GM12878 (cell line): ENCODE data around the gene JMJD6. TPM values are rescaled to one million over a fixed set of nuclear protein-coding genes. Genes with fewer than 3 reads are reported as not detected.

Source experiments
- ATAC-seq: fragments of 200-7000 bp; cut with Tn5 transposase; 3 replicates; pipeline ENCODE4 v1.9.1; 2020; ENCODE audit warnings: mild to moderate bottlenecking, moderate library complexity
- BruUV-seq: library from RNA; stranded (reverse); fragments of 400-500 nt; replicated peaks from 2 replicates; lab custom pipeline; 2021; lab: Mats Ljungman, UMichigan
- CTCF ChIA-PET: fragments of 300-600 bp; sonication (Branson Sonifier 250); formaldehyde crosslinking; extraction: SDS; loops from one replicate; lab custom pipeline; 2021; ENCODE audit warnings: inconsistent platforms; lab: Yijun Ruan, JAX
- POLR2A ChIA-PET: fragments of 350-600 bp; formaldehyde crosslinking; extraction: SDS; loops from one replicate; lab custom pipeline; 2021; ENCODE audit warnings: inconsistent platforms; lab: Charles Lee
- RAD21 ChIA-PET: fragments of 300-600 bp; sonication (Branson Sonifier 250); formaldehyde crosslinking; loops from one replicate; lab custom pipeline; 2023; ENCODE audit warnings: antibody characterized with exemption; ENCODE audit not compliant: unreplicated experiment; lab: Charles Lee
- SMC1A ChIA-PET: fragments of 300-600 bp; sonication (Branson Sonifier 250); formaldehyde crosslinking; loops from one replicate; lab custom pipeline; 2023; ENCODE audit not compliant: unreplicated experiment, uncharacterized antibody; lab: Charles Lee
- DNase-seq: peaks from one replicate; pipeline ENCODE4 v3.0.0-alpha.2; 2011; ENCODE audit warnings: low read depth, low spot score
- FAIRE-seq: peaks from 3 replicates; lab custom pipeline; 2011; peaks lifted over from hg19 to GRCh38; lab: Jason Lieb, UNC
- H2AFZ ChIP-seq: 2 replicates; pipeline ENCODE4 v1.6.0; 2011; ENCODE audit warnings: low read depth, low read length, control low read depth; ENCODE audit not compliant: control insufficient read depth
- H3K27ac ChIP-seq: 2 replicates; pipeline ENCODE4 v1.5.1; 2011; ENCODE audit warnings: control low read depth; ENCODE audit not compliant: control insufficient read depth, insufficient read depth
- H3K27me3 ChIP-seq, 2 experiments: replicated peaks in 1 of 2; 2 replicates each; pipeline versions ENCODE4 v1.6.0 to v1.6.1; 2011; ENCODE audit warnings: low read length in 1 of 2; ENCODE audit not compliant: control insufficient read depth in 2 of 2, insufficient read depth in 2 of 2
- H3K36me3 ChIP-seq, 2 experiments: 2 replicates each; pipeline ENCODE4 v1.5.1; 2011; ENCODE audit warnings: low read length in 1 of 2; ENCODE audit not compliant: control insufficient read depth in 2 of 2, insufficient read depth in 2 of 2
- H3K4me1 ChIP-seq: 2 replicates; pipeline ENCODE4 v1.6.1; 2011; ENCODE audit warnings: mild to moderate bottlenecking, low read length, moderate library complexity, mixed read lengths; ENCODE audit not compliant: control insufficient read depth, insufficient read depth
- H3K4me2 ChIP-seq: 2 replicates; pipeline ENCODE4 v1.6.0; 2011; ENCODE audit warnings: control low read depth; ENCODE audit not compliant: control insufficient read depth, insufficient read depth
- H3K4me3 ChIP-seq: fragments of 200-600 bp; sonication (generic); 2 replicates; pipeline ENCODE4 v1.5.1; 2016
- H3K79me2 ChIP-seq: 2 replicates; pipeline ENCODE4 v1.6.0; 2011; ENCODE audit warnings: low read length; ENCODE audit not compliant: control insufficient read depth, insufficient read depth
- H3K9ac ChIP-seq: 2 replicates; pipeline ENCODE4 v1.8.0; 2011; ENCODE audit warnings: low read length, control low read depth, mixed read lengths; ENCODE audit not compliant: control insufficient read depth, insufficient read depth
- H3K9me3 ChIP-seq: replicated peaks from 3 replicates; pipeline ENCODE4 v1.5.1; 2011; ENCODE audit warnings: mild to moderate bottlenecking, low read length; ENCODE audit not compliant: control insufficient read depth, insufficient read depth
- H4K20me1 ChIP-seq: 2 replicates; pipeline ENCODE4 v1.6.0; 2011; ENCODE audit not compliant: control insufficient read depth, insufficient read depth
- ATF7 ChIP-seq: fragments of 450-650 bp; IDR thresholded peaks from 2 replicates; pipeline ENCODE4 v1.6.1; 2016; ENCODE audit warnings: low read depth, mild to moderate bottlenecking
- BMI1 ChIP-seq: fragments of 450-650 bp; IDR thresholded peaks from 2 replicates; pipeline ENCODE4 v1.6.1; 2016; ENCODE audit warnings: mild to moderate bottlenecking, moderate library complexity, borderline replicate concordance
- EGR1 ChIP-seq, 2 experiments: IDR thresholded peaks; 1 replicate in 1 of 2; 2 replicates in 1 of 2; pipeline ENCODE4 v1.6.1; 2011 to 2012; ENCODE audit warnings: low read depth in 2 of 2, low read length in 2 of 2, borderline replicate concordance in 1 of 2, mild to moderate bottlenecking in 1 of 2, moderate library complexity in 1 of 2
- ESRRA ChIP-seq: IDR thresholded peaks from 2 replicates; pipeline ENCODE4 v1.6.1; 2012; ENCODE audit warnings: mild to moderate bottlenecking, low read length, improper control_type of control experiment
- MTA2 ChIP-seq: fragments of 450-650 bp; IDR thresholded peaks from 2 replicates; pipeline ENCODE4 v1.6.1; 2016; ENCODE audit warnings: low read depth, mild to moderate bottlenecking, moderate library complexity
- MXI1 ChIP-seq: fragments of 150-350 bp; IDR thresholded peaks from 2 replicates; pipeline ENCODE4 v1.6.1; 2011; ENCODE audit warnings: low read depth, mild to moderate bottlenecking, inconsistent platforms, low read length, improper control_type of control experiment
- MYB ChIP-seq: fragments of 150-350 bp; IDR thresholded peaks from 2 replicates; pipeline ENCODE4 v1.6.1; 2014; ENCODE audit warnings: mild to moderate bottlenecking, low read depth, low read length, borderline replicate concordance
- NFIC ChIP-seq: IDR thresholded peaks from 2 replicates; pipeline ENCODE4 v1.6.1; 2012; ENCODE audit warnings: low read depth, mild to moderate bottlenecking, inconsistent platforms, low read length, moderate library complexity
- NRF1 ChIP-seq: conservative IDR thresholded peaks from 2 replicates; pipeline ENCODE4 v1.6.1; 2011; ENCODE audit warnings: mild to moderate bottlenecking, low read depth, low read length, improper control_type of control experiment
- PAX8 ChIP-seq: fragments of 450-650 bp; IDR thresholded peaks from 2 replicates; pipeline ENCODE4 v1.6.1; 2017; ENCODE audit warnings: mild to moderate bottlenecking, moderate library complexity
- POLR2AphosphoS2 ChIP-seq: IDR thresholded peaks from 2 replicates; pipeline ENCODE4 v1.6.1; 2011; ENCODE audit warnings: low read depth, mild to moderate bottlenecking, low read length, improper control_type of control experiment, moderate library complexity
- POU2F2 ChIP-seq: IDR thresholded peaks from 3 replicates; pipeline ENCODE4 v1.6.1; 2011; ENCODE audit warnings: low read depth, mild to moderate bottlenecking, low read length, borderline replicate concordance
- RUNX3 ChIP-seq: IDR thresholded peaks from 2 replicates; pipeline ENCODE4 v1.6.1; 2012; ENCODE audit warnings: low read length, inconsistent platforms
- SMAD5 ChIP-seq: IDR thresholded peaks from 2 replicates; pipeline ENCODE4 v1.6.1; 2016; ENCODE audit warnings: antibody characterized with exemption, low read depth
- SMC3 ChIP-seq: IDR thresholded peaks from 2 replicates; pipeline ENCODE4 v1.6.1; 2011; ENCODE audit warnings: low read length, improper control_type of control experiment, borderline replicate concordance
- SP1 ChIP-seq: IDR thresholded peaks from one replicate; pipeline ENCODE4 v1.6.1; 2011; ENCODE audit warnings: low read depth, low read length
- TAF1 ChIP-seq: IDR thresholded peaks from 2 replicates; pipeline ENCODE4 v1.6.1; 2011; ENCODE audit warnings: mild to moderate bottlenecking, low read depth, low read length, borderline replicate concordance
- TCF3 ChIP-seq: IDR thresholded peaks from 2 replicates; pipeline ENCODE4 v1.6.1; 2012; ENCODE audit warnings: low read depth, mild to moderate bottlenecking, low read length, borderline replicate concordance; ENCODE audit not compliant: insufficient read depth
- ZBTB40 ChIP-seq: fragments of 450-650 bp; IDR thresholded peaks from 2 replicates; pipeline ENCODE4 v1.6.1; 2016; ENCODE audit warnings: mild to moderate bottlenecking, moderate library complexity, borderline replicate concordance
- ZNF217 ChIP-seq: fragments of 450-650 bp; IDR thresholded peaks from 2 replicates; pipeline ENCODE4 v1.6.1; 2017; ENCODE audit warnings: antibody characterized with exemption, mild to moderate bottlenecking
- WGBS: methylation state at CpG from one replicate; pipeline ENCODE4 v1.1.6; 2016; ENCODE audit warnings: low lambda C conversion rate; ENCODE audit not compliant: insufficient replicate concordance, insufficient coverage; ENCODE audit errors: missing lambda C conversion rate; 5-methylcytosine and 5-hydroxymethylcytosine counted together
- in situ Hi-C: fragments of 300-500 bp; cut with MboI; formaldehyde crosslinking; loops from 9 replicates; pipeline ENCODE4 v1.14.3; 2018; ENCODE audit warnings: mixed read lengths
- intact Hi-C: fragments of 100-400 bp; cut with micrococcal nuclease; formaldehyde crosslinking; loops from one replicate; pipeline ENCODE4 v1.14.2; 2022; ENCODE audit not compliant: unreplicated experiment
- polyA plus RNA-seq, 11 experiments: library from polyadenylated mRNA; depleted of rRNA in 4 of 11; unstranded in 6 of 11; stranded (reverse) in 5 of 11; fragments of >200 nt; fragmentation: Nextera tagmentation in 4 of 11; fragmentation: Illumina TruSeq in 1 of 11; extraction: Ambion mirVana in 4 of 11; extraction: Trizol in 1 of 11; gene quantifications; 1 replicate in 1 of 11; 2 replicates in 10 of 11; pipeline versions ENCODE4 v1.2.1 to v1.2.3, GENCODE V29; 2011 to 2016; ENCODE audit warnings: inconsistent platforms in 2 of 11, missing spikeins in 2 of 11, low read depth in 1 of 11
- total RNA-seq, 4 experiments: library from RNA; depleted of rRNA in 3 of 4; stranded (reverse); fragments of >200 nt in 3 of 4; fragmentation: Illumina TruSeq in 1 of 4; extraction: Trizol in 1 of 4; gene quantifications; 2 replicates each; pipeline versions ENCODE4 v1.2.1 to v1.2.3, GENCODE V29; 2013 to 2021

JMJD6 gene
- total and polyA plus RNA-seq, 10 of the 15 experiments (the other 5 are each of a cell fraction or from before 2014, with no cell fraction given) = 1.2 to 36.0 (median 22.2) TPM

- FAIRE-seq = no peak
- in situ Hi-C loops = no loop called here
These were observed 12.1 kb downstream of the JMJD6 start for GRCh38 chr17:76714336-76714735.

More at GRCh38 chr17:76714336-76714735, 12.1 kb downstream of the JMJD6 start:
- TF ChIP-seq BMI1 (no peak), PAX8 (no peak), ATF7 (no peak), NRF1 (no peak), RUNX3 (no peak), TAF1 (no peak), ZNF217 (no peak), SP1 (no peak), POLR2AphosphoS2 (no peak), EGR1 (IDR thresholded peaks at IDR 0.05; ENCODE audit: borderline replicate concordance in 1 of 2, low read depth in 2 of 2, low read length in 2 of 2) (no peak), SMAD5 (no peak), ZBTB40 (no peak), POU2F2 (no peak), MTA2 (no peak), ESRRA (no peak), MYB (no peak), NFIC (no peak), MXI1 (no peak), TCF3 (no peak), SMC3 (no peak)
- TF ChIP-seq, all 136 proteins: peak for 0
- peaks cover 5% of the 10 kb centered on the region for H4K20me1 ChIP-seq
- BruUV-seq = no TSS peak
- ATAC-seq = no peak
- ChIA-PET POLR2A (interaction anchor here (1.3 kb wide), 1 partner anchor 12 kb away, joined by 3 read pairs; the partner anchor contains the start of genes JMJD6 and METTL23), CTCF (interaction anchor here (0.9 to 6.5 kb wide), 18 partner anchors 8 to 193 kb away, joined by 3 to 65 read pairs (median 4); partner anchors contain the start of genes JMJD6 and METTL23), SMC1A (interaction anchor here (1.0 to 2.0 kb wide), 4 partner anchors 13 to 156 kb away, joined by 3 to 7 read pairs (median 4); no protein-coding TSS in a partner anchor), RAD21 (interaction anchor here (1.6 kb wide), 1 partner anchor 33 kb away, joined by 10 read pairs; no protein-coding TSS in a partner anchor)
- no peak overlapping the region for H3K9ac ChIP-seq
- WGBS = 82% methylated on average over 5 of the region's 5 CpGs
- intact Hi-C loops = loop anchor here (10.0 kb wide), 1 partner anchor 90 kb away; no protein-coding TSS in a partner anchor
- no peak overlapping the region for H3K27ac ChIP-seq
- peaks cover 10 to 36% of the 10 kb centered on the region in 2 experiments for H3K36me3 ChIP-seq
- DNase-seq = no peak
- no peaks in the 10 kb centered on the region for H3K9me3 ChIP-seq
- peaks cover 8% of the 10 kb centered on the region for H3K4me1 ChIP-seq
- H2AFZ ChIP-seq = no peak overlapping the region
- H3K79me2 ChIP-seq = no peaks in the 10 kb centered on the region
- no peak overlapping the region for H3K4me3 ChIP-seq
- H3K4me2 ChIP-seq = no peak overlapping the region
- H3K27me3 ChIP-seq = no peaks in the 10 kb centered on the region; a peak in 1 of 4 replicates
